ENCODE data around the gene RBFA.

The RBFA gene

DNA sequence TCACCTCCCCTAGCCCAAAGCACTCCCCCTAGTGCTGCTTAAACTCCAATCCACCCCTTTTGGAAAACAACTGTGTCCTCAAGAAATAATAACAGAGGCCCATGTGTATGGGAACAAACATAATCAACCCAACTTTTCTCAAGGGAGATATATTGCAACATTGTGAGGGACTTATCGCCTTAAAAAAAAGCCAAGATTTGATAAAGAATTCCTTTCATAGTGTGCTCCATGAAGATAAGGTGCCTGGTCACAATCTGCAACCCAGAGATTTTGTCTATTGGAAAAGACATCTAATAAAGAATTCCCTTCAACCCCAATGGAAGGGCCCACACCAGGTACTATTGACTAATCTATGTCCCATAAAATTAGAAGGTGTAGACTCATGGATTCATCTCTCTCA, 4.5 kb upstream of the RBFA start:
- DNase-seq, result no peak

DNA sequence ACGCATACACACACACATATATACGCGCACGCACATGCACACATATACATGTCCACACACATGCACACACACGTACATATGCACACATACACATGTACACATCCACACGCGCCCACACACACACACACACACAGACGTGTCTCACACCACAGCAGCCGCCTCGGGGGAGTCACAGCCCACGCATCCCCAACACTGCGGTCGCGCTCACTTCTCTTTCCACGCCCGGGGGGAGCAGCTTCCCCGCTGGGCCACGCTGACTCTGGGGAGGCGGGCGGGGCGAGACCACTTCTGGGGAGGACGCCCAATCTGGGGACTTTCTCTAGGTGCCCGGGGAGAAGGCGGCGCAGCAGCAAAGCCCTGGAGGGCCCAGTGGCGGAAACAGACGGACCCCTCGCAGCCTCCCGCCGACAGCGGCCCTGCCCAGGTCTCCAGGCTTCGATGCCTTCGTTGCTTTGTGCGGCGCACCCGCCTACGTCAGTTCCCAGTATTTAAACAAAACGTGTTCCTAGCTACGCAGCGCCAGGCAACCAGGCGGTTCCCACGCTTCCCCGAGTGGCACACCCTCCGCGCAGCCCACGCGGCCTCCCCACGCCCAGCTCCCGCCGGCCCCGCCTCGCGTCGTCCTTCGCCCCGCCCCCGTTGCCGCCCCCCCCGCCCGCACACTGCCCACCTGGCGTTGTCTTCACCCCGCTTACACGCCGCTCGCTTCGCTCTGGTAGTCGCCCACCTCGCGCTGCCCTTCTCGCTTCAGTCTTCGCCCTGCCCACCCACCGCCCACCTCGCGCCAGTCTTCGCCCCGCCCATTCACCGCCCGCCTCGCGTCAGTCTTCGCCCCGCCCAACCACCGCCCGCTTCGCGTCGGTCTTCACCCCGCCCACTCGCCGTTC, 810 bp upstream of the RBFA start:
- DNase-seq, result no peak

DNA sequence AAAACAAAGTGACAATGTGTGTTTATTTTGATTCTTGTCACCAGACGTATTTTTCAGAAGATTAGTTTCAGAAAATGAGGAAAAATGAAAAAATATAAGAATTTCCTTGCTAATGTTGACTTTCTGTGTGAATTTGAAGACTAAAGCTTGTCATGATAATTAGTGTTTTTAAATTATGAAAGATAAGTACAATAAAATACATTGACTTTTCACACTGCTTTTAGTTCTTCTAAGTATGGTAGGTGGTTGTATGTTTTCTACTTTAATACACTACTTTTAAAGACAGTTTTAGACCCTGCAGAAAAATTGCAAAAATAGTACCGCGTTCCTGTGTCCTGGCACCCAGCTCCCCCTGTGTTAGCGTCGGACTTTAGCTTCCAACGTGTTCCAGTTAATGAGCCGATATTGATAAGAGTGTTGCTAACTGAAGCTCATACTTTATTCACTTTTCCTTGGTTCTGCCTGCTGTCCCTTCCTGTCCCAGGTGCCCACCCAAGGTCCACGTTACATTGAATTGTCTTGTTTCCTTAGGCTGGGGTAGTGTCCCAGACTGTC, 695 bp downstream of the RBFA start:
- no peak for DNase-seq

DNA sequence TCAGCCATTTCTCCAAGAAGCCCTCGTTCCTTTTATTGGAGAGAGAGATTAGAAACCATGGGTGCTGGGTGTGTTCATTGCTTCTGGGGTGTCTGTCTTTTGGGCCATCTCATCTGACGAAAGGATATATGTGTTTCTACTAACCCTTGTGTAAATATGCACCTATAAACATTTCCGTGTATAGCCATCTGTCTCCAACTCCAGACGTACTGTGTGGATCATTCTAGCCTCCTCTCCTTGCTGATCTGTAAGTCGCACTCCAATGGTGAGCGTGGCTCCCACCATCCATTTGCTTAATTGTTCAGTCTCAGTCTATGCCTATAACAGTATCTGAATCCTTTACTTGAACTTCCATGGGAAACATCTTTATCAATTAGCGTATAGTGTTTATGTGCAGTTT, 1.8 kb downstream of the RBFA start:
- DNase-seq, result no peak

DNA sequence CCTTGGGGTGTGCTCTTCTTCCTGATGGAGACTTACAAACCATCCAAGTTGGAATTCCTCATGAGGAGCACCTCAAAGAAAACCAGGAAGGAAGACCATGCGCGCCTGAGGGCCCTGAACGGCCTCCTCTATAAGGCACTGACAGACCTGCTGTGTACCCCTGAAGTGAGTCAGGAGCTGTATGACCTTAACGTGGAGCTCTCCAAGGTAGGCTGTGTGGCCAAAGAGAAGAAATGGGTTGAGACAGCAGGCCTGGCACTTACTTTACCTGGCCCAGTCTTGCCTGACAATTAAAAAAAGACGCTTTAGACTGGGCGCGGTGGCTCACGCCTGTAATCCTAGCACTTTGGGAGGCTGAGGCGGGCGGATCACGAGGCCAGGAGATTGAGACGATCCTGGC, 3.1 kb downstream of the RBFA start:
- DNase-seq, result no peak

DNA sequence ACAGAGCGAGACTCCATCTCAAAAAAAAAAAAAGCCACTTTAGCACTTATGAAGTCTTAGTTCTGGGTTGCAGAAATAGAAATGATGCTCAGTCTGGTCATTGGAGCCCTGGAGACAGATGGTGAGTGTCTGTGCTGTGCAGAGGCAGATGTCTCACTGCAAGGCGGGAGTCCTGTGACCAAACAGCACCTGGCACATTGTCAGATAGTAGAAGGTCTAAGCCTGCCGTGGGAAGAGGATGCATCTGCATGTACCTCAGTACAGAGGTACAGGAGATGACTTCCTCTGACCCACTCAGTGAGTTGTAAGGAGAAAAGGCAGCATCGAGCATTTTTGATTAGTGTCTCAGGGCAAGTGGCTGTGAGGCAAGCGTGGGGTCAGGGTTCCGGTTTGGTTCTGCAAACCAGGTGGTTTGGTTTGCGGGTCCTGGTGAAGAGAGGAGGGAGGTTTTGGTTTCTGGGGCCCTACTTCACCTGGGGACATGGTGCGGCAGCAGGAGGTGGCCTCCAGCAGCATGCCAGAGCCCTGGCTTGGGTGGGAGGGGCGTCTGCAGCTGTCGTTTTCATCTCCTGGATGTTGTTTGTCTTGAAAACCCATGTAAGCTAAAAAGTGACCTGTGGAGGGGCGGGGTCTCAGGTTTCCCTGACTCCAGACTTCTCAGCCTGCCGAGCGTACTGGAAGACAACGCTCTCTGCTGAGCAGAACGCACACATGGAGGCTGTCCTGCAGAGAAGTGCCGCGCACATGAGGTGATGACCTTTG, 3.8 kb downstream of the RBFA start:
- DNase-seq, result no peak

DNA sequence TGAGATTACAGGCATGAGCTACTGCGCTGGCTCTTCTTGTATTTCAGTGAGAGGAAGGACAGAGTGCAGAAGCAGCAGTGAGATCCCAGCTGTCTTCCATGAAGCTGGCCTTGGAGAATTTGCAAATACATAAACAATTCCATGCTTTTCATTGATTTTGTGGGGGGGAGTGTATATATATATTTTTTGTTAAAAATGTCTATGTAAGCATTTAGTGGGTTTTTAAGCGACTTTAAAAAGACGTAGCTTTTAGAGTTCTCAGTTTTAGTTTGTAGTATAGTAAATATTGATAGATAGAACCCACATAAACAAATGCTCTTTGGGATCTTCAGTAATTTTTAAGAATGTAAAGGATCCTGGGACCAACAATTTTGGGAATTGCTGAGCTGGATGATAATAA, 6.3 kb downstream of the RBFA start:
- DNase-seq, result no peak

DNA sequence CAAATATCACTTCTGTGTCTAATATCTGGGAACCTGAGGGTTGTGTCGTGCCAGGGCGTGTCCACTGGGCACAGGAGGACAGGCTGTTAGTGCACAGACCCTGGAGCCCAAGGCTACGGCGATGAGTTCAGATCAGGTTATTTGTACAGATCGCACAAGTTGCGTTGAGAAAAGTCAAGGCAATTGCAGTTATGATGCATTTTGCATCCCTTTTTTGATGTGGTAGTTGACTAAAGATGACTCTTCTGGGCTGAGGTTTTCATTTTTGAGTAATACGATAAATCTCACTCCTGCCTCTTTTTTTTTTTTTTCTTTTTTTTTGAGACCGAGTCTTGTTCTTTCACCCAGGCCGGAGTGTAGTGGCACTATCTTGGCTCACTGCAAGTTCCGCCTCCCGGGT, 7.2 kb downstream of the RBFA start:
- peak; percentile 12 for DNase-seq

DNA sequence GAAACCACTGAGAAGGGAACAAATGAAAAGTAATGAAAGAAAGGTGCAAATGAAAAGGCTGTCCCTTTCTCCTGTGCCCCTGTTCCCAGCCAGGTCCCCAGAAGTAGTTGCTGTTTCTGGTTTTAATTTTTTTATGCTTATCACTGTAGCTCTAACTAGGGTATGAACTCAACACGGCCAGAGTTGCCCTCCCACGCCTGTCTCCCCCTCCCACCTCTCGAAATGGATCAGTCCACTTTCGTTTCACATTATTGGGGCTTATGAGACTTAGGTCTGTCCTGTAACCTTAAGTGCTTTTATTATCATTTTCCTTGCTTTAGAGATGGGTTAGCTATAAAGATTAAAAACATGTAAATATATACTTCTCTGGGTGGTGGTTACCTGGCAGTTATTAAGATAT, 8.6 kb downstream of the RBFA start:
- no peak for DNase-seq

DNA sequence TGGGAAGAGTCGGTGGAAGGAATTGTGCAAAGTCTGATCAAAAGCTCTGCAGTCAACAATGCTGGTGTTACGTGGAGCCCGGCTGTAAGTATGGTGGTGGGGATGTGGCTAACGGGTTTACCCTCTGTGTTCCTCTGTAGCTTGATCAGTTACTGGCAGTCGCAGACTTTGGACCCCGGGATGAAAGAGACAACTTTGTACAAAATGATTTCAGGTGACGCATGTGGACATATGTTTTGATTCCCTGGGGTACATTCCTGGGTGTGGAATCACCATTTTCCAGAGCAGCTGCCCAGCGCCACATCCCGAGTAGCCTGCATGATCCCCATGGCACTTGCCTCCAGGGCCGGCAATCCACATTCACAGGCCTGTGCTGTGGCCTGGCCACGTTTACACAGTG, 9.8 kb downstream of the RBFA start:
- no peak for DNase-seq

DNA sequence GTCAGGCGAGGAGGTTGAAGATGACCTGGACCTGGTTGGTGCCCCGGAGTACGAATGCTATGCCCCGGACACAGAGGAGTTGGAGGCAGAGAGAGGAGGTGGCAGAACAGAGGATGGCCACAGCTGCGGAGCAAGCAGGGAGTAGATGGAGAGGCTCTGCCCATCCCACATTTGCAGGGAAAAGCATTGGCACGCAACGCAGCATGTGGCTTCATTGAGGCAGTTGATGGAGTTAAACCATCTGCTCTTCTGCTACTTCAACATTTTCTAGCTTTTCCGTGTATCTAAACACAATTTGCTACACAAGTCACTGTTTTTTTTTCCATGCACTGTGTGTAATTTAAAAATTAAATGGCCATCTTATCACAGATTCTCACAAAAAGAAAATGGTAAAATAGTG, 11.8 kb downstream of the RBFA start:
- DNase-seq, result no peak

DNA sequence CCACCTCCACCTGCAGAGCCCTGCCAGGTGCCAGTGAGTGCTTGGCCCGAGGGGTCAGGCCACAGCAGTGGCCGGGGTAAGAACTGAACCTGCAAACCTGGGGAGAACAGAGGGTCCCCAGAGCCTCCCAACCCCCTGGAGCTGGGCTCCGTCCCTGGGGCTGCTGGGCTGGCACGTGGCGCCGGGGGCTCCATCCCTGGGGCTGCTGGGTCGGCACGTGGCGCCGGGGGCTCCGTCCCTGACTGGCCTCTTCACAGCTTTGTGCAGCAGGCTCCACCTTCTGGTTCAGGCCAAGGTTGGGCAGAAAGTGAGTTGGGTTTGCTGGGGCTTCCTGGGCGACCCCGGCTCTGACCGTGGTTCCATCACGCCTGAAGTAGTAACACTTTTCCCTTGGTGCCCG, 12.2 kb downstream of the RBFA start:
- DNase-seq, result no peak

DNA sequence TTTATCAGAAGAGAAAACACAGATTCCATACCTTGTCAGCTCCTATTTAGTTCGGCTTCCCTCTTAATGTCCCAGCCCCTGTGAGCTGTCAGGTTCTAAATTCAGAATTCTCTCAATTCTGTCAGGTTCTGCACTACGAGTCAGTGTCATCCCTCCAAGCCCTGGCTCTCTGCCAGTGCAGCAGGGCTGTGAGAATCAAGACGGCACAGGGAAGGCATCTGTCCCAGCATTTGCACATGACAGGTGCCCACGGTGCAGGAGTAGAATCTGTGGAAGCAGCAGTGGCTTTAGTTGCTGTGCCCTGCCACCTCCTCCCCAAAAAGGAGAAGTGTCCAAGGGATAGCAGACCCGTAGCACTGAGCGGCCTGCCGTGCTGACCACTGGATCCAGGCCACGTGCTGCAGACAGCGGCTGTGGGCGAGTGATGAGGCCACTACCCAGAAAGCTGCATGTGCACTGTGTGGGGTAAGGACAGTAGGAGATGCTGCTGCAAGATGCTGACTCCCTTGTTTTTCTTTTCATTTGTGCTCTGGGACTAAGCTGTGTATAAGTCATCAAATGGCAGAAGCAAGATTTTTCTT, 12.8 kb downstream of the RBFA start:
- no peak for DNase-seq

DNA sequence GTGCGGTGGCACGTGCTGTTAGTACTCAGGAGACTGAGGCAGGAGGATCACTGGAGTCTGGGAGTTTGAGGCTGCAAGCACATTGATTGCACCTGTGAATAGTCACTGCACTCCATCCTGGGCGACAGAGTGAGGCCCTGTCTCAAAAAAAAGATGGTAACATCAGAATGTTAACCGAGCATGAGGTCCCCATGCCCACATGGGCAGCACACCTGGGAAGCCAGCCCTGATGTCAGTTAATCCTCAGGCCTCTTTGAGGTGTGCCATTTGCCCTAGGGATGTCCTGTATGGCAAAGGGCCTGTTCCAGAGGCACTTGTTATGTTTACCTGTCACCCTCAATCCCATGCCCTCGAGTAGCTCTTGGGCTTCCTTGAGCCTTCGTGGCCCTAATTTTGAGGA, 16.6 kb downstream of the RBFA start:
- DNase-seq, result no peak

DNA sequence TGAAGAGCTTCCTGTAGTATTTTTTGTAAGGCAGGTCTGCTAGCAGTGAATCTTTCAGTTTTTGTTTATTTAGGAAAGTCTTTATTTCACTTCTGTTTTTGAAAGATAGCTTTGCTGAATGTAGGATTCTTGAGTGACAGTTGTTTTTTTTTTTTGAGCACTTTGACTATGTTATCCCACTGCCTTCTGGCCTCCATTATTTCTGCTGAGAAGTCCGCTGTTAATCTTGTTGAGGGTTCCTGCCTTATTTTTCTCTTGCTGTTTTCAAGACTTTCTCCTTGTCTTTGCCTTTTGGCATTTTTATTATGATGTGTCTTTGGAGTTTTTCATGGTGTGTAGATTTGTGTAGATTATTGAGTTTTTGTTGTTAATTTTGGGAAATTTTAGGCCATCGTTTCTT, 21.9 kb downstream of the RBFA start:
- DNase-seq, result no peak

DNA sequence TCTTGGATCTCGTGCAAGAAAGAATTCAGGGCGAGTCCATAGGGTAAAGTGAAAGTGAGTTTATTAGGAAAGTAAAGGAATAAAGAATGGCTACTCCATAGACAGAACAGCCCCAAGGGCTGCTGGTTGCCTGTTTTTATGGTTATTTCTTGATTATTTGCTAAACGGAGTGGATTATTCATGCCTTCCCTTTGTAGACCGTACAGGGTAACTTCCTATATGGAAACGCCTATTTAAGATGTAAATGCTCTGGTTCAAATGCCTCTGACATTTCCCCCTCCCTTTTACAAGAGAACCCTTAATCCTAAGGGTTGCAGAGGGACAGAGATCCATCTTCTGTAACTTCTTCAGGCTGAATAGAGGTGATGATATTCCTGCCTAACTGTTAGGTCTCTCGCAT, 25.7 kb downstream of the RBFA start:
- no peak for DNase-seq

DNA sequence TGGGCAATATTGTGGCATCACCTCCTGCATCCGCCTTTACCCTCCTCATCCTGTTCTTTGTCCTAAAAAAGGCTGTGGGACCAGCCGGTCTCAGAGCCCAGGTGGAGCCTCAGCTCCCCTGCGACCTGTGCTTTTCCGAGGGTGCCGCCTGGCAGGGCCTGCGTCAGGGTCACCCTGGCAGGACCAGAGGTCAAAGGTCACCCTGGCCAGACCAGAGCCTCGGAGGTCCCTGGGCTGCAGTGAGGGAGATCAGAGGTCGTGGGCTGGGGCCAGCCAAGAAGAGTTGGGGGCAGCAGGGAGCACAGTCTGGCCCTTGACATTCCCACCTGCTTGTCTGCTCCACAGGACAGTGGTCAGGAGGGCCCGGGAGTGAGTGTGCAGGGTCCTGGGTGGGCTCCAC, 31.5 kb downstream of the RBFA start:
- no peak for DNase-seq

DNA sequence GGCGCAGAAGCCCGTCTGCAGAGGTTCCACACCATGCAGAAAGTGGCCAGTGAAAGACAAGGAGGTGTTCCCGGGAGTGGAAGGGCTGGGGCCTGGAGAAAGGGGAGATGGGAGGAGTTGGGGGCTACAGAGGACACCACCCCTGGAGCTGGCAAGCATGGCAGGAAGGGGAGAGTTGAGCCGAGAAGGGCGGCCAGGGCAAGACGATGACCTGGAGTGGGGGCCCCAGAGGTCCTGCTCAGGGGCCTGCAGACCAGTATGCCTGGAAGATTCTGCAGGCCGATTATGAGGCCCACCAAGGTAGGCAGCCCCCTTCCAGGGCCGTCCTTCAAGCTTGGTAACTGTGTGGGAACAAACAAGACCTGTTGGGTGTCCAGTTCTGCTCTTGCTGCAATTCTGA, 33.1 kb downstream of the RBFA start:
- DNase-seq, result no peak

DNA sequence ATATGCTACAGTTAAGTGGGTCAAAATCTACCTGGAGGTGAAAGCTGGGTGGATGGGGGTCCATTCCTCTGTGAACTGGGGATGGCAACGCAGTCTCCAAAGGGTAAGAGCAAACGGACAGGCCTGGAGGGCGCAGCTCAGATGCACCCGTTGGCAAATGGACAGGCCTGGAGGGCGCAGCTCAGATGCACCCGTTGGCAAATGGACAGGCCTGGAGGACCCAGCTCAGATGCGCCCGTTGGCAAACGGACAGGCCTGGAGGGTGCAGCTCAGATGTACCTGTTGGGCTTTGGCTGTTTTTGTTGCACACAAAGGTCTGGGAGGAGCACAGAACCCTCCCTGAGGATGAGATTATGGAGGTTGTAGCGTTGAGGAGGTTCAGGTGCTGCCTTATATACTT, 33.7 kb downstream of the RBFA start:
- DNase-seq, result no peak

DNA sequence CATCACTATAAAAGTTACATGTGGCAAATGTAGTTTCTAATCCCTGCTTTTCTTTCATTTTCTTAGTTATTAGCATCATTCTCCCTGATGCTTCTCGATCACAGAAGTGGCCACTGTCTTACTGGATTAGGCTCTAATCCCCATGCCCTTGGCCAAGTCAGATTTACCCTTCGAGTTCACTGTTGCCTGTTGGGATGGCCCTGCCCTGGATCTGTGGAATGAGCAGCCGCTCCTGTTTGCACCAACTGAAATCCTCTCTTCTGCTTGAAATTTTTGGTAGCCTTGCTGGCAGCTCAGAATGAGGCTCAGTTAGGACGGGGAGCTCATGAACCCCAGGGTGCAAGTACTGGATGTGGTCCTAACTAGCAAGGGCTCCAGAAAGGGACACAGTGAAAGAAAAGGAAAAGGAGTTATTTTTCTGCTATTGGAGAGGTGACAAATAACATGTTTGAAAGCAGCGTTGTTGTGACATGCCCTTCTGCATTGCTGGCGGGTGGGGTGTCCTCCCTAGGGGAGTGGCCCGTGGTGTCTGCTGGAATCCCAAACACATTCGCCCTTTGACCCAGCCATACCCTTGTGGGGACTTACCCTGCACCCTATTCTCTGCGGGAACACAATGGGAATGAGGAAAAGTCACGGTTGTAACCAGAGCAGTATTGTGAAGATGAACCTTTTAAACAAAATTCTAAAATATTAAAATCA, 34.5 kb downstream of the RBFA start:
- DNase-seq, result no peak

DNA sequence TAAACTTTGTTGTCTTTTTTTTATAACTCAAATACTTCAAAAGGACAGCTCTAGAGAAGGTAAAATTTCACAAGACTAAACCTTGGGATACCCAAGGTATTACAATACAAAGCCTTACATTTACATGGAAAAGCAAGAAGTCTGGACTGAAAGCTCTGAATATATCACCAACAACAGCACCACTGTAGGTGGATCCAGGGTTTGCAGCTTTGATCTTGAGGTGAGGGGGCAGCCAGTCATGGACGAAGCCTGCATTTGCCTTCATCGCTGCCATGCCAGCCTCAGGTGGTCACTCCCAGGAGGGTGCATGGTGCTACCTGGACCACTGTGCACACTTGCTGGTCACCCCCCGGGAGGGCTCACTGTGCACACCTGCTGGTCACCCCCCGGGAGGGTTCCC, 36.6 kb downstream of the RBFA start:
- no peak for DNase-seq

DNA sequence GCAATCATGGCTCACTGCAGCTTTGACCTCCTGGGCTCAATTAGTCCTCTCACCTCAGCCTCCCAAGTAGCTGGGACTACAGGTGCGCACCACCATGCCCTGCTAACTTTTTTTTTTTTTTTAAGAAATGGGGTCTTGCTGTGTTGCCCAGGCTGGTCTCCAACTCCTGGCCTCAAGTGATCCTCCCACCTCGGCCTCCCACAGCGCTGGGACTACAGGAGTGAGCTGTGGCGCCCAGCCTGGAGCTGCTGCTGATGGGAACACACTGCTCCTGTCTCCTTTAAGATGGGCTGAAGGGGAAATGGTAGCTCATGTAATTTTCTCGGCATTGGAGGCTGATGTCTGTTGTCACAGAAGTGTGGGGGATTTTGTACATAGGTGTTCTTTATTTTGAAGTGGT, 39.9 kb downstream of the RBFA start:
- DNase-seq, result no peak

DNA sequence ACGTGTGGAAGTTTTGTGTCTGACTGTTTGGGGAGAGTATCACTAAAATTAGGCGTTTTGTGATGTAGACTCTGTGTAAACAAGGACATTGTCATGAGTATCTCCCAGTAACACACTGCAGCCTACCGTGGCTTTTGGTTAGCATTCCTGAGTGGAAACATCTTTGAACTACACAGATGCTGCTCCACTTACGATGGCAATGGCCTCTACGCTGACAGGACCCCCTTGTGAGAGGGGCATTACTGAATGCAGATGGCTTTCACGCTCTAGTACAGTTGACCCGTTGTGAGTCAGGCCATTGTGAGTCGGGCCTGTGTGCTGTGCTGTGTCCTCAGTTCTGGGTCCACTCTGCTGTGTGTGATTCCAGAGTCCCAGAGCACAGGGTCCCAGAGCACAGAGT, 40.5 kb downstream of the RBFA start:
- DNase-seq, result no peak

All from activated CD4-positive, alpha-beta T cell treated with anti-CD3 and anti-CD28 coated beads, Interleukin-2, amount 50 U/mL, for 16 hours (primary cell).